SU-DHL-6 (cell line): Measurements from ENCODE around the gene CKMT2.

ENCODE experiments used
- CTCF ChIP-seq: fragments of 200-600 bp; sonication (generic); IDR thresholded peaks from one replicate; pipeline ENCODE4 v1.5.1; 2017; ENCODE audit warnings: antibody characterized with exemption, mild to moderate bottlenecking, low read length, moderate library complexity; ENCODE audit not compliant: insufficient read depth, poor library complexity, severe bottlenecking
- EZH2phosphoT487 ChIP-seq: fragments of 200-600 bp; sonication (generic), shearing (Covaris generic); conservative IDR thresholded peaks from 2 replicates; pipeline ENCODE4 v1.6.1; 2018; ENCODE audit warnings: mild to moderate bottlenecking, antibody characterized with exemption, low read length, moderate library complexity, mixed read lengths

DNA sequence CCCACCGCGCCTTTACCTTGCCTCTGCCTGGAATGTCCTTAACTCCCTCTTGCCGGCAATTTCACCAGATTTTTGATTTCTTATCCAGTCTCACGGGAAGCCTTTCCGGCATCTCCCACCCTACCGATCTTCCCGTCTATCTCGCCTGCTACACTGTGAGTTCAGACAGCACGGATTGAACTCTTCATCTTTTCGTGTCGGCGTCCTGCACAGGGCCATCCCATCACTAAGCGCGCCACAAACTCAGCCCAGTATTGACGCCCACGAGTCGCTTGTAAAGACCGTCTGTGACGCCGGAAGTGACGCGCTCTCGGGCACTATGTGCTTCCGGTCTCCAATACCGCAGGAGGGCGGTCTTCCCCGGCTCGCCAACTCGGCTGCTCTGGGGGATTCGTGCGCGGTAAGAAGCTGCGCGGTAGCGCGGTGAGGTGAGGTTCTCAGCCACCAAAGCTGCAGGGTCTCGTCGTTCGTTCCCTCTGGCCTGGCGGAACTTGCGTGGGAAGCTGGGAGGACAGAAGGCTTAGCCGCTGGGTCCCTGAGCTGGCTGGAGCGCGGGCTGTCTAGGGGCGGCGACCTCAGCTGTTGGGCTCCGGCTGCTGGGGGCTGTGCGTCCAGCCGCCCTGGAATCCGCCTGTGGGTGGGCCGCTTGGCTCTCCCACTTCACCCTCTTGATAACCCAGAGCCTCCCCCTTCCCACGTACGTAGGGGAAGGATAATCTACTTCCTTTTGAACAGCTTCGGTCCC lies 68.3 kb downstream of the CKMT2 start, which contains the start of gene ZCCHC9:
- TF ChIP-seq CTCF = no peak
- TF ChIP-seq EZH2phosphoT487 = no peak
